SK-N-SH treated with all-trans-retinoic acid at 6 μM for 48 hours (cell line): Measurements from ENCODE around the gene TRPC5OS.
A peak's percentile ranks its signal among the peaks of the same experiment; 100 is the strongest.

Experiments used
- ATAC-seq: fragments of 200-7000 bp; cut with Tn5 transposase; 3 replicates; pipeline ENCODE4 v1.9.1; 2020; ENCODE audit warnings: mild to moderate bottlenecking, moderate library complexity
- ARNTL ChIP-seq: fragments of 450-650 bp; formaldehyde crosslinking; IDR thresholded peaks from 2 replicates; pipeline ENCODE4 v1.5.0; 2020; ENCODE audit warnings: low read depth, mild to moderate bottlenecking, moderate library complexity, borderline replicate concordance
- BACH2 ChIP-seq: fragments of 250-450 bp; sonication (Bioruptor Pico); IDR thresholded peaks from 2 replicates; pipeline ENCODE4 v1.9.0; 2021; ENCODE audit warnings: mild to moderate bottlenecking, borderline replicate concordance
- ESRRG ChIP-seq: fragments of 250-450 bp; sonication (Bioruptor Pico); IDR thresholded peaks from 2 replicates; pipeline ENCODE4 v1.6.1; 2021; ENCODE audit warnings: mild to moderate bottlenecking
- GLIS3 ChIP-seq: fragments of 250-450 bp; sonication (Bioruptor Pico); IDR thresholded peaks from 2 replicates; pipeline ENCODE4 v1.5.0; 2020; ENCODE audit warnings: mild to moderate bottlenecking, moderate library complexity
- ISL1 ChIP-seq: fragments of 250-450 bp; sonication (Bioruptor Pico); IDR thresholded peaks from 2 replicates; pipeline ENCODE4 v2.1.2; 2022; ENCODE audit warnings: mild to moderate bottlenecking, moderate library complexity
- OSR1 ChIP-seq: fragments of 250-450 bp; sonication (Bioruptor Pico); IDR thresholded peaks from 2 replicates; pipeline ENCODE4 v1.8.0; 2022; ENCODE audit warnings: moderate library complexity, mild to moderate bottlenecking, inconsistent platforms
- PATZ1 ChIP-seq: fragments of 250-450 bp; sonication (Bioruptor Pico); IDR thresholded peaks from 2 replicates; pipeline ENCODE4 v1.8.0; 2020; ENCODE audit warnings: mild to moderate bottlenecking, moderate library complexity, borderline replicate concordance
- POU6F1 ChIP-seq: fragments of 250-450 bp; sonication (Bioruptor Pico); IDR thresholded peaks from 2 replicates; pipeline ENCODE4 v1.8.0; 2021; ENCODE audit warnings: low read depth, mild to moderate bottlenecking, moderate library complexity, borderline replicate concordance
- PPARA ChIP-seq: fragments of 250-450 bp; sonication (Bioruptor Pico); IDR thresholded peaks from 2 replicates; pipeline ENCODE4 v1.5.0; 2020; ENCODE audit warnings: mild to moderate bottlenecking, borderline replicate concordance
- RARB ChIP-seq: fragments of 250-450 bp; sonication (Bioruptor Pico); IDR thresholded peaks from 2 replicates; pipeline ENCODE4 v1.8.0; 2021; ENCODE audit warnings: mild to moderate bottlenecking, moderate library complexity
- SNAI2 ChIP-seq: fragments of 250-450 bp; sonication (Bioruptor Pico); IDR thresholded peaks from 2 replicates; pipeline ENCODE4 v1.5.0; 2020; ENCODE audit warnings: mild to moderate bottlenecking, moderate library complexity
- TCF4 ChIP-seq: fragments of 250-450 bp; sonication (Bioruptor Pico); IDR thresholded peaks from 2 replicates; pipeline ENCODE4 v1.8.0; 2021; ENCODE audit warnings: mild to moderate bottlenecking, moderate library complexity, borderline replicate concordance
- TOX ChIP-seq: fragments of 250-450 bp; sonication (Bioruptor Pico); IDR thresholded peaks from 2 replicates; pipeline ENCODE4 v1.8.0; 2021; ENCODE audit warnings: mild to moderate bottlenecking, moderate library complexity, borderline replicate concordance
- ZC3H10 ChIP-seq: fragments of 250-450 bp; sonication (Bioruptor Pico); IDR thresholded peaks from 2 replicates; pipeline ENCODE4 v1.5.1; 2021; ENCODE audit warnings: mild to moderate bottlenecking, moderate library complexity
- ZFP30 ChIP-seq: fragments of 450-650 bp; formaldehyde crosslinking; IDR thresholded peaks from 2 replicates; pipeline ENCODE4 v1.5.0; 2022; ENCODE audit warnings: mild to moderate bottlenecking, moderate library complexity
- ZNF565 ChIP-seq: fragments of 450-650 bp; formaldehyde crosslinking; conservative IDR thresholded peaks from 2 replicates; pipeline ENCODE4 v1.5.0; 2020; ENCODE audit warnings: low read depth, mild to moderate bottlenecking, moderate library complexity
- ZNF70 ChIP-seq: fragments of 450-650 bp; formaldehyde crosslinking; IDR thresholded peaks from 2 replicates; pipeline ENCODE4 v1.5.0; 2020; ENCODE audit warnings: mild to moderate bottlenecking, moderate library complexity
- ZNF8 ChIP-seq: fragments of 450-650 bp; formaldehyde crosslinking; IDR thresholded peaks from 2 replicates; pipeline ENCODE4 v1.5.0; 2020; ENCODE audit warnings: mild to moderate bottlenecking, moderate library complexity
- TF ChIP-seq, protein P1 (sequence below): fragments of 250-450 bp; sonication (Bioruptor Pico); IDR thresholded peaks from 2 replicates; pipeline ENCODE4 v1.5.1; 2020; ENCODE audit warnings: low read depth, mild to moderate bottlenecking, moderate library complexity
- TF ChIP-seq, protein P2 (sequence below): fragments of 250-450 bp; sonication (Bioruptor Pico); IDR thresholded peaks from 2 replicates; pipeline ENCODE4 v1.5.0; 2020; ENCODE audit warnings: mild to moderate bottlenecking, moderate library complexity

TRPC5OS gene

DNA sequence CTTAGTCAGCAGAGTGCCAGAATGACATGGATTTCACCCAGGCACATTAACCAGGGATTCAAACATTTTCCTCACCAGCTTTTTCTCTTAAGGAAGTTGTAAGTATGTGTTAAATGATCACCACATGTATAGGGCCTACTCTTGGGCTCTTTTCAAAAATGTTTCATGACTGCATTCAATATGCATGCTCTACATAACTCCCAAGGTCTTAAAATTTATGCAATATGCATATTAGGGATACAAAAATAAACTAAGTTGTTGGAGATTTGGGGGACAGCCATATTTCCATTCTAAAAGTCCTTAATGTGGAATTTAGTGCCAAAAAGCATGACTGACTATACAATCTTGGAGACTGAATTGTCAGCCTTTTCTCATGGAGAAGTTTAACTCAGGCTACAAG lies 25.0 kb upstream of the TRPC5OS start:
- TF ChIP-seq ZFP30 (CRISPR knock-in tag) (no peak), ISL1 (CRISPR knock-in tag) (no peak), ZNF8 (CRISPR knock-in tag) (no peak), TOX (no peak), ZC3H10 (CRISPR knock-in tag) (no peak), PPARA (CRISPR knock-in tag) (no peak), PATZ1 (CRISPR knock-in tag) (no peak), ARNTL (CRISPR knock-in tag) (no peak), OSR1 (no peak), SNAI2 (CRISPR knock-in tag) (no peak), ESRRG (CRISPR knock-in tag) (no peak)
- TF ChIP-seq, protein P1, sequence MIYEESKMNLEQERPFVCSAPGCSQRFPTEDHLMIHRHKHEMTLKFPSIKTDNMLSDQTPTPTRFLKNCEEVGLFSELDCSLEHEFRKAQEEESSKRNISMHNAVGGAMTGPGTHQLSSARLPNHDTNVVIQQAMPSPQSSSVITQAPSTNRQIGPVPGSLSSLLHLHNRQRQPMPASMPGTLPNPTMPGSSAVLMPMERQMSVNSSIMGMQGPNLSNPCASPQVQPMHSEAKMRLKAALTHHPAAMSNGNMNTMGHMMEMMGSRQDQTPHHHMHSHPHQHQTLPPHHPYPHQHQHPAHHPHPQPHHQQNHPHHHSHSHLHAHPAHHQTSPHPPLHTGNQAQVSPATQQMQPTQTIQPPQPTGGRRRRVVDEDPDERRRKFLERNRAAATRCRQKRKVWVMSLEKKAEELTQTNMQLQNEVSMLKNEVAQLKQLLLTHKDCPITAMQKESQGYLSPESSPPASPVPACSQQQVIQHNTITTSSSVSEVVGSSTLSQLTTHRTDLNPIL (CRISPR knock-in tag), result no peak
- no peak for ATAC-seq

- TF ChIP-seq ZNF8 (CRISPR knock-in tag) (no peak), BACH2 (no peak), ZNF565 (CRISPR knock-in tag) (no peak), ZFP30 (CRISPR knock-in tag) (no peak), ZNF70 (CRISPR knock-in tag) (no peak), TOX (no peak), GLIS3 (CRISPR knock-in tag) (no peak), POU6F1 (CRISPR knock-in tag) (no peak), RARB (CRISPR knock-in tag) (no peak)
- TF ChIP-seq, protein P2, sequence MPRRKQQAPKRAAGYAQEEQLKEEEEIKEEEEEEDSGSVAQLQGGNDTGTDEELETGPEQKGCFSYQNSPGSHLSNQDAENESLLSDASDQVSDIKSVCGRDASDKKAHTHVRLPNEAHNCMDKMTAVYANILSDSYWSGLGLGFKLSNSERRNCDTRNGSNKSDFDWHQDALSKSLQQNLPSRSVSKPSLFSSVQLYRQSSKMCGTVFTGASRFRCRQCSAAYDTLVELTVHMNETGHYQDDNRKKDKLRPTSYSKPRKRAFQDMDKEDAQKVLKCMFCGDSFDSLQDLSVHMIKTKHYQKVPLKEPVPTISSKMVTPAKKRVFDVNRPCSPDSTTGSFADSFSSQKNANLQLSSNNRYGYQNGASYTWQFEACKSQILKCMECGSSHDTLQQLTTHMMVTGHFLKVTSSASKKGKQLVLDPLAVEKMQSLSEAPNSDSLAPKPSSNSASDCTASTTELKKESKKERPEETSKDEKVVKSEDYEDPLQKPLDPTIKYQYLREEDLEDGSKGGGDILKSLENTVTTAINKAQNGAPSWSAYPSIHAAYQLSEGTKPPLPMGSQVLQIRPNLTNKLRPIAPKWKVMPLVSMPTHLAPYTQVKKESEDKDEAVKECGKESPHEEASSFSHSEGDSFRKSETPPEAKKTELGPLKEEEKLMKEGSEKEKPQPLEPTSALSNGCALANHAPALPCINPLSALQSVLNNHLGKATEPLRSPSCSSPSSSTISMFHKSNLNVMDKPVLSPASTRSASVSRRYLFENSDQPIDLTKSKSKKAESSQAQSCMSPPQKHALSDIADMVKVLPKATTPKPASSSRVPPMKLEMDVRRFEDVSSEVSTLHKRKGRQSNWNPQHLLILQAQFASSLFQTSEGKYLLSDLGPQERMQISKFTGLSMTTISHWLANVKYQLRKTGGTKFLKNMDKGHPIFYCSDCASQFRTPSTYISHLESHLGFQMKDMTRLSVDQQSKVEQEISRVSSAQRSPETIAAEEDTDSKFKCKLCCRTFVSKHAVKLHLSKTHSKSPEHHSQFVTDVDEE (CRISPR knock-in tag), result no peak
- ATAC-seq, result peak; percentile 88
These were observed 21.2 kb upstream of the TRPC5OS start for GRCh38 chrX:111854556-111855490.

- ATAC-seq, result no peak
- no peak for TF ChIP-seq ZNF70 (CRISPR knock-in tag)
- TF ChIP-seq OSR1, result no peak
- no peak for TF ChIP-seq GLIS3 (CRISPR knock-in tag)
- no peak for TF ChIP-seq ZNF8 (CRISPR knock-in tag)
- no peak for TF ChIP-seq TCF4 (CRISPR knock-in tag)
- no peak for TF ChIP-seq ZC3H10 (CRISPR knock-in tag)
- TF ChIP-seq POU6F1 (CRISPR knock-in tag), result no peak
These were observed 18.4 kb upstream of the TRPC5OS start for GRCh38 chrX:111857534-111858060.
